ENCODE results near the gene ADTRP. TPM values are rescaled to one million over a fixed set of nuclear protein-coding genes. Genes with fewer than 3 reads are reported as not detected.

The ADTRP gene
- total and polyA plus RNA-seq, 10 of the 15 experiments (the other 5 are each of a cell fraction or from before 2014, with no cell fraction given), result 0.10 to 2.6 (median 2.1) TPM

- no peak for TF ChIP-seq CEBPZ (IDR thresholded peaks at IDR 0.05; ENCODE audit: low read depth, low read length)
- TF ChIP-seq TBL1XR1 (IDR thresholded peaks at IDR 0.05; ENCODE audit: low read depth, low read length), result peak; percentile 93
- peak; percentile 90 for TF ChIP-seq KLF5 (IDR thresholded peaks at IDR 0.05; ENCODE audit: partially characterized antibody)
- TF ChIP-seq SUZ12 (IDR thresholded peaks at IDR 0.05; ENCODE audit: unreplicated experiment), result no peak
- TF ChIP-seq SRF (IDR thresholded peaks at IDR 0.05; ENCODE audit: low read depth in 2 of 2, low read length in 2 of 2), result peak in 1 of 2 experiments; percentile 77; a peak in 2 of 4 replicates
- peak; percentile 84; the same call in 1 of the 2 replicates for TF ChIP-seq STAT3 (IDR thresholded peaks at IDR 0.05; ENCODE audit: low read depth, low read length)
- peak; percentile 56 for TF ChIP-seq POLR2A (IDR thresholded peaks at IDR 0.05; ENCODE audit: low read depth, low read length)
- TF ChIP-seq SIX5 (IDR thresholded peaks at IDR 0.05; ENCODE audit: low read depth, low read length, severe bottlenecking), result no peak
- TF ChIP-seq, protein P1, sequence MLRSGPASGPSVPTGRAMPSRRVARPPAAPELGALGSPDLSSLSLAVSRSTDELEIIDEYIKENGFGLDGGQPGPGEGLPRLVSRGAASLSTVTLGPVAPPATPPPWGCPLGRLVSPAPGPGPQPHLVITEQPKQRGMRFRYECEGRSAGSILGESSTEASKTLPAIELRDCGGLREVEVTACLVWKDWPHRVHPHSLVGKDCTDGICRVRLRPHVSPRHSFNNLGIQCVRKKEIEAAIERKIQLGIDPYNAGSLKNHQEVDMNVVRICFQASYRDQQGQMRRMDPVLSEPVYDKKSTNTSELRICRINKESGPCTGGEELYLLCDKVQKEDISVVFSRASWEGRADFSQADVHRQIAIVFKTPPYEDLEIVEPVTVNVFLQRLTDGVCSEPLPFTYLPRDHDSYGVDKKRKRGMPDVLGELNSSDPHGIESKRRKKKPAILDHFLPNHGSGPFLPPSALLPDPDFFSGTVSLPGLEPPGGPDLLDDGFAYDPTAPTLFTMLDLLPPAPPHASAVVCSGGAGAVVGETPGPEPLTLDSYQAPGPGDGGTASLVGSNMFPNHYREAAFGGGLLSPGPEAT (IDR thresholded peaks at IDR 0.05; ENCODE audit: low read depth), result peak; percentile 89
- TF ChIP-seq FOXM1 (IDR thresholded peaks at IDR 0.05; ENCODE audit: low read depth, low read length), result peak; percentile 100
- TF ChIP-seq MEF2A (IDR thresholded peaks at IDR 0.05; ENCODE audit: insufficient read depth, low read depth, low read length), result peak; percentile 94
- TF ChIP-seq EED (IDR thresholded peaks at IDR 0.05; ENCODE audit: low read depth), result peak; percentile 99
- TF ChIP-seq IKZF2 (IDR thresholded peaks at IDR 0.05), result peak; percentile 94 to 96
- peak; percentile 95 for TF ChIP-seq IRF4 (IDR thresholded peaks at IDR 0.05; ENCODE audit: low read depth, low read length)
- TF ChIP-seq, protein P2, sequence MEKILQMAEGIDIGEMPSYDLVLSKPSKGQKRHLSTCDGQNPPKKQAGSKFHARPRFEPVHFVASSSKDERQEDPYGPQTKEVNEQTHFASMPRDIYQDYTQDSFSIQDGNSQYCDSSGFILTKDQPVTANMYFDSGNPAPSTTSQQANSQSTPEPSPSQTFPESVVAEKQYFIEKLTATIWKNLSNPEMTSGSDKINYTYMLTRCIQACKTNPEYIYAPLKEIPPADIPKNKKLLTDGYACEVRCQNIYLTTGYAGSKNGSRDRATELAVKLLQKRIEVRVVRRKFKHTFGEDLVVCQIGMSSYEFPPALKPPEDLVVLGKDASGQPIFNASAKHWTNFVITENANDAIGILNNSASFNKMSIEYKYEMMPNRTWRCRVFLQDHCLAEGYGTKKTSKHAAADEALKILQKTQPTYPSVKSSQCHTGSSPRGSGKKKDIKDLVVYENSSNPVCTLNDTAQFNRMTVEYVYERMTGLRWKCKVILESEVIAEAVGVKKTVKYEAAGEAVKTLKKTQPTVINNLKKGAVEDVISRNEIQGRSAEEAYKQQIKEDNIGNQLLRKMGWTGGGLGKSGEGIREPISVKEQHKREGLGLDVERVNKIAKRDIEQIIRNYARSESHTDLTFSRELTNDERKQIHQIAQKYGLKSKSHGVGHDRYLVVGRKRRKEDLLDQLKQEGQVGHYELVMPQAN (conservative IDR thresholded peaks at IDR 0.05), result no peak
- peak; percentile 81; the same call in 1 of the 2 replicates for TF ChIP-seq TCF7 (IDR thresholded peaks at IDR 0.05; ENCODE audit: borderline replicate concordance)
- peak; percentile 73; the same call in 1 of the 2 replicates for TF ChIP-seq HDGF (IDR thresholded peaks at IDR 0.05)
- TF ChIP-seq FOXK2 (IDR thresholded peaks at IDR 0.05), result no peak
- TF ChIP-seq RB1 (IDR thresholded peaks at IDR 0.05; ENCODE audit: borderline replicate concordance), result no peak
- TF ChIP-seq NR2F1 (conservative IDR thresholded peaks at IDR 0.05), result peak; percentile 76
- no peak for TF ChIP-seq KAT2A (conservative IDR thresholded peaks at IDR 0.05; ENCODE audit: control insufficient read depth, low read depth, low read length)
- TF ChIP-seq DPF2 (IDR thresholded peaks at IDR 0.05), result peak; percentile 94; the same call in 1 of the 2 replicates
- TF ChIP-seq GABPA (IDR thresholded peaks at IDR 0.05; ENCODE audit: low read depth), result peak; percentile 41; the same call in 1 of the 2 replicates
- TF ChIP-seq, protein P3, sequence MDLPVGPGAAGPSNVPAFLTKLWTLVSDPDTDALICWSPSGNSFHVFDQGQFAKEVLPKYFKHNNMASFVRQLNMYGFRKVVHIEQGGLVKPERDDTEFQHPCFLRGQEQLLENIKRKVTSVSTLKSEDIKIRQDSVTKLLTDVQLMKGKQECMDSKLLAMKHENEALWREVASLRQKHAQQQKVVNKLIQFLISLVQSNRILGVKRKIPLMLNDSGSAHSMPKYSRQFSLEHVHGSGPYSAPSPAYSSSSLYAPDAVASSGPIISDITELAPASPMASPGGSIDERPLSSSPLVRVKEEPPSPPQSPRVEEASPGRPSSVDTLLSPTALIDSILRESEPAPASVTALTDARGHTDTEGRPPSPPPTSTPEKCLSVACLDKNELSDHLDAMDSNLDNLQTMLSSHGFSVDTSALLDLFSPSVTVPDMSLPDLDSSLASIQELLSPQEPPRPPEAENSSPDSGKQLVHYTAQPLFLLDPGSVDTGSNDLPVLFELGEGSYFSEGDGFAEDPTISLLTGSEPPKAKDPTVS (IDR thresholded peaks at IDR 0.05; ENCODE audit: low read depth, low read length), result no peak; the same call in 1 of the 2 replicates
These were observed 46.5 kb downstream of the ADTRP start (continued) for GRCh38 chr6:11732036-11732631.
